BE2C (cell line): ENCODE measurements around the gene SHFL.
A peak's percentile ranks its signal among the peaks of the same experiment; 100 is the strongest.

Experiments used
- DNase-seq: peaks from one replicate; pipeline ENCODE4 v3.0.0-alpha.2; 2020
- H3K27me3 ChIP-seq: fragments of 250-450 bp; sonication (Bioruptor Pico); 2 replicates; pipeline ENCODE4 v1.5.1; 2020; ENCODE audit warnings: mild to moderate bottlenecking
- H3K36me3 ChIP-seq: fragments of 250-450 bp; sonication (Bioruptor Pico); 2 replicates; pipeline ENCODE4 v1.5.1; 2020; ENCODE audit warnings: mild to moderate bottlenecking
- H3K4me1 ChIP-seq: fragments of 250-450 bp; sonication (Bioruptor Pico); 2 replicates; pipeline ENCODE4 v1.5.1; 2020
- H3K4me3 ChIP-seq: 2 replicates; pipeline ENCODE4 v1.5.1; 2011; ENCODE audit warnings: low read depth, low read length
- H3K9me3 ChIP-seq: fragments of 250-450 bp; sonication (Bioruptor Pico); 2 replicates; pipeline ENCODE4 v1.5.1; 2020
- TF ChIP-seq, protein P1 (sequence below): IDR thresholded peaks from 2 replicates; pipeline ENCODE4 v1.5.1; 2012; ENCODE audit warnings: mild to moderate bottlenecking, low read depth, low read length

The SHFL gene

DNA sequence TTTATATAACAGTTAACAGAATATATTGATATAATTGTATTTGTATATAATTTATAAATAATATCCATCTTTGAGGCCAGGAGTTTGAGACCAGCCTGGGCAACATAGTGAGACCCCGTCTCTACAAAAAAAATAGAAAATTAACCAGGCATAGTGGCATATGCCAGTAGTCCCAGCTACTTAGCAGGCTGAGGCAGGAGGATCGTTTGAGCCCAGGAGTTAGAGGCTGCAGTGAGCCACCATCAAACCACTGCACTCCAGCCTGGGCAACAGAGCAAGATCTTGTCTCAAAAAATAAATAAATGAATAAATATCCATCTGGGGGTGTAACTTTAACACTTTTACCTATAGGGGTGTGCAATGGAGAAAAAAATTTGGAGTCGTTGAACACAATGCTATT, 1.3 kb upstream of the SHFL start:
- TF ChIP-seq, protein P1, sequence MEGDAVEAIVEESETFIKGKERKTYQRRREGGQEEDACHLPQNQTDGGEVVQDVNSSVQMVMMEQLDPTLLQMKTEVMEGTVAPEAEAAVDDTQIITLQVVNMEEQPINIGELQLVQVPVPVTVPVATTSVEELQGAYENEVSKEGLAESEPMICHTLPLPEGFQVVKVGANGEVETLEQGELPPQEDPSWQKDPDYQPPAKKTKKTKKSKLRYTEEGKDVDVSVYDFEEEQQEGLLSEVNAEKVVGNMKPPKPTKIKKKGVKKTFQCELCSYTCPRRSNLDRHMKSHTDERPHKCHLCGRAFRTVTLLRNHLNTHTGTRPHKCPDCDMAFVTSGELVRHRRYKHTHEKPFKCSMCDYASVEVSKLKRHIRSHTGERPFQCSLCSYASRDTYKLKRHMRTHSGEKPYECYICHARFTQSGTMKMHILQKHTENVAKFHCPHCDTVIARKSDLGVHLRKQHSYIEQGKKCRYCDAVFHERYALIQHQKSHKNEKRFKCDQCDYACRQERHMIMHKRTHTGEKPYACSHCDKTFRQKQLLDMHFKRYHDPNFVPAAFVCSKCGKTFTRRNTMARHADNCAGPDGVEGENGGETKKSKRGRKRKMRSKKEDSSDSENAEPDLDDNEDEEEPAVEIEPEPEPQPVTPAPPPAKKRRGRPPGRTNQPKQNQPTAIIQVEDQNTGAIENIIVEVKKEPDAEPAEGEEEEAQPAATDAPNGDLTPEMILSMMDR: no peak
- Histone ChIP-seq H3K27me3 (peaks cover 36% of the 10 kb centered on the region), H3K4me3 (no peak overlapping the region), H3K36me3 (no peaks in the 10 kb centered on the region), H3K9me3 (no peaks in the 10 kb centered on the region), H3K4me1 (no peaks in the 10 kb centered on the region)
- DNase-seq: no peak

DNA sequence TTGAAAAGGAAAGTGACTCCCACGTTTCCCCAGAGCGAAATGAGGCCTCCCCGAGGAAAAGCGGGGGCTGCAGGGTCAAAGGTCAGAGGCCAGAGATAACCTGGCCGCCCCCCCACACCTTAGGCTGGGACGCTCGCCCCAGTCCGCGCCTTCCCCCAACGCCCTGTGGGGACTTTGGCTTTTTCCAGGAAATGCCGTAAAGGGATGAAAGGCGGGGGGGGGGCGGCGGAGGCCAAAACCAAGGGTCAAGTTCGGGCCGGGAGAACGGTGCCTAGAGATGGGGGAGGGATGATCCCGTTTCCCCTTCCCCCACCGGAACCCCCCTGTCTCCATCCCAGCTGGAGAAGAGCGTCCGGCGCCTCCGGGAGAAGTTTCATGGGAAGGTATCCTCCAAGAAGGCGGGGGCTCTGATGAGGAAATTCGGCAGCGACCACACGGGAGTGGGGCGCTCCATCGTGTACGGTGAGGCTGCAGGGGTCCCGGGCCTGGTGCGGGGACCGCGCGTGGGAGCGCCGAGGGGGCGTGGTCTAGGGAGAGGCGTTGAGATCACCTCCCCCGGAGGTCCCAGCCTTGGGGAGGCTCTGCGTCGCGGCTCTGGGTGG, 575 bp downstream of the SHFL start:
- TF ChIP-seq, protein P1: no peak
- peak overlapping the region; percentile 58 for H3K4me3 ChIP-seq
- no peaks in the 10 kb centered on the region for H3K9me3 ChIP-seq
- no peaks in the 10 kb centered on the region for H3K4me1 ChIP-seq
- DNase-seq: no peak
- peaks cover 29% of the 10 kb centered on the region for H3K27me3 ChIP-seq
- H3K36me3 ChIP-seq: no peaks in the 10 kb centered on the region

DNA sequence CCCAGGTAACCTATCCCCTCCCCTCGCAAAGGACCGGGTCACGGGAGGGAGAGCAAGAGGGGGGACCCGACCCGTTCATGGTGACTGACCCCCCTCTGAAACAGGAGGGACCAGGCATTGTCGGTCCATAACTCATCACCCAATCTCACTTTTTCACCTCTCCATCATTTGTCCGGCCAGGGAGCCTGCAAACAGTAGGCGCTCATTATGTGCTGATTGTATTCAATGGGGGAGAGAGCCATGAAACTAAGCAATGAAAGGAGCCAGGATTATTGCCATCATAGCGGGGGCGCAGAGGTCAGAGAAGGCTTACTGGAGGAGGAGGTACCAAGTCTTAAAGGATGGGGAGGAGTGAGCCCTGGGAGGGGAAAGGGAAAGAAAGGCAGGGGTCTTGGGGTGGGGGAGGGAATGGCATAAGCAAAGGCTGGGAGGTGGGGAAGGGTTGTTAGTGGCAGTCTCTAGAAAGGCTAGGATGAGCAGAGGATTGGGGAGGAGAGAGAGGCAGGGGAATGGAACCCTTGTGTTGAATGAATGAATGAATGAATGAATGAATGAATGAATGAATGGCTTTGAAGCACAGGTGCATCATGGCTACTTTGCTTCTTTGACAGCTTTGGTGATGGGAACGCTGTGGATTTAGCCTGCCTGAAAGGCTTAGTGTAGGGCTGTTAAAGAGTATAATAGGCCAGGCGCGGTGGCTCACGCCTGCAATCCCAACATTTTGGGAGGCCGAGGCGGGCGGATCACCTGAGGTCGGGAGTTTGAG, 1.4 kb downstream of the SHFL start:
- TF ChIP-seq, protein P1: no peak
- no peak for DNase-seq
- H3K4me3 ChIP-seq: no peak overlapping the region

DNA sequence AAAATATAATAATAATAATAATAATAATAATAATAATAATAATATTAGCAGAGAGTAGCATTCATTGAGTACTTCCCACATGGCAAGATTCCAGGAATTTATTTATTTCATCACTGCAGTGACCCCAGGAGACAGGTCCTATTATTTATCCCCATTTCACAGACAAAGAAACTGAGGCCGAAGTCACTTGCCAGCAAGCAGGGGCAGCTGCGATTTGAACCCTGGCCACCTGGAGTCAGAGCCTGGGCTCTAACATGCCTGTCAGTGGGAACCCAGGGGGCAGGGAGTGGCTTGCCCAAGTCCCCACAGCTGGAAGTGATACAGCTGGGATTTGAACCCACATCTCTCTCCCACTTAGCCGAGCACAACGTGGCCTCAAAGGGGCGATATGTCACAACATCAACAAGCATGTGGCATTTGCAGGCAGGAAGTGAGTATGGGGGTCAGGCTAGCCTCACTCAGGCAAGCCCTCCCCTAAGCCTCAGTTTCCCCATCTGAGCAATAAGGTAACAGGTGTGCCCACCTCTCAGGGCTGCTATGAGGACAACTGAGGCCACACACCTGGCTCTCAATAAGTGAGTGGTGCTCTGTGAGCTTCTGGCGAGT, 2.9 kb downstream of the SHFL start:
- no peak overlapping the region for H3K4me3 ChIP-seq
- no peaks in the 10 kb centered on the region for H3K4me1 ChIP-seq
- TF ChIP-seq, protein P1: no peak
- H3K9me3 ChIP-seq: no peaks in the 10 kb centered on the region
- no peaks in the 10 kb centered on the region for H3K36me3 ChIP-seq
- DNase-seq: no peak
- H3K27me3 ChIP-seq: peaks cover 17% of the 10 kb centered on the region

More for the DNA sequence above, 1.4 kb downstream of the SHFL start:
- no peaks in the 10 kb centered on the region for H3K4me1 ChIP-seq
- H3K27me3 ChIP-seq: peaks cover 28% of the 10 kb centered on the region
- H3K9me3 ChIP-seq: no peaks in the 10 kb centered on the region
- no peaks in the 10 kb centered on the region for H3K36me3 ChIP-seq

DNA sequence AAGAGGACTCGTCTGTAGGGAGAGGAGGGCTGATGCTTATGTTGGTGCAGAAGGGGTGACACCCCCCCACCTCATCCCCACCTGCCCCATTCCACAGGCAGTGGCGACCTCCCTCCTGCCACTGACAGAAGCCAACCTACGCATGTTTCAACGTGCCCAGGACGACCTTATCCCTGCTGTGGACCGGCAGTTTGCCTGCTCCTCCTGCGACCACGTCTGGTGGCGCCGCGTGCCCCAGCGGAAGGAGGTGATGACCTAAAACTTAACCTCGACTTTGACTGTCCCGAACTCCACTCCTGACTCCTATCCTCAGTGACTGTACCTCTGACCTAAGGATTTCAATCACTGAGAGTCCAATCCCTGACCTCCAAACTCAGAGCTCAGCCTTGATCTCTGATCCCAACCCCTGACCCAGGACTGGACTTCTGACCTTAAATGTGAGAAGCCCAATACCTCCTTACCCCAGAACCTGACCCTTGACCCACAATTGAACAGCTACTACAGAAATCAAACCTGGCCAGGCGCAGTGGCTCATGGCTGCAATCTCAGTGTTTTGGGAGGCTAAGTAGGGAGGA, 3.8 kb downstream of the SHFL start:
- TF ChIP-seq, protein P1: no peak
- H3K9me3 ChIP-seq: no peaks in the 10 kb centered on the region
- H3K27me3 ChIP-seq: peaks cover 17% of the 10 kb centered on the region
- no peaks in the 10 kb centered on the region for H3K4me1 ChIP-seq
- H3K4me3 ChIP-seq: no peak overlapping the region
- no peaks in the 10 kb centered on the region for H3K36me3 ChIP-seq
- DNase-seq: no peak
